GM21447 (cell line): ENCODE results near the gene STAM.

Experiments used
- ATAC-seq: cut with Tn5 transposase; IDR thresholded peaks from one replicate; pipeline ENCODE4 v1.9.1; 2021; ENCODE audit not compliant: unreplicated experiment

The STAM gene

GRCh38 chr10:17673471-17674061 is 29.6 kb downstream of the STAM start:
- ATAC-seq = no peak

GRCh38 chr10:17674566-17674965 is 30.6 kb downstream of the STAM start:
- ATAC-seq = no peak

GRCh38 chr10:17675638-17676037 is 31.7 kb downstream of the STAM start:
- no peak for ATAC-seq

GRCh38 chr10:17676919-17677318 is 33.0 kb downstream of the STAM start:
- no peak for ATAC-seq

GRCh38 chr10:17682236-17682946 is 38.4 kb downstream of the STAM start:
- ATAC-seq = no peak

GRCh38 chr10:17683541-17683940 is 39.6 kb downstream of the STAM start:
- no peak for ATAC-seq

GRCh38 chr10:17684537-17684936 is 40.6 kb downstream of the STAM start:
- peak; percentile 59 for ATAC-seq

- ATAC-seq = peak; percentile 76
Measured at GRCh38 chr10:17685233-17685840, 41.4 kb downstream of the STAM start.

- ATAC-seq = no peak
Measured at GRCh38 chr10:17687117-17687831, 43.3 kb downstream of the STAM start.

- no peak for ATAC-seq
Measured at GRCh38 chr10:17689137-17689536, 45.2 kb downstream of the STAM start.

- no peak for ATAC-seq
Measured at GRCh38 chr10:17693009-17693408, 49.1 kb downstream of the STAM start.

- no peak for ATAC-seq
Measured at GRCh38 chr10:17698696-17699095, 54.7 kb downstream of the STAM start.

- ATAC-seq = no peak
Measured at GRCh38 chr10:17701301-17701700, 57.4 kb downstream of the STAM start.

- ATAC-seq = no peak
Measured at GRCh38 chr10:17703706-17704105, 59.8 kb downstream of the STAM start.

GRCh38 chr10:17708821-17709220 is 64.9 kb downstream of the STAM start:
- no peak for ATAC-seq

GRCh38 chr10:17709492-17709891 is 65.5 kb downstream of the STAM start:
- ATAC-seq = no peak

- ATAC-seq = no peak
Measured at GRCh38 chr10:17710181-17710580, 66.2 kb downstream of the STAM start.

GRCh38 chr10:17712053-17712452 is 68.1 kb downstream of the STAM start:
- no peak for ATAC-seq

- ATAC-seq = no peak
Measured at GRCh38 chr10:17712717-17713471, 68.9 kb downstream of the STAM start.

- ATAC-seq = no peak
Measured at GRCh38 chr10:17713758-17714157, 69.8 kb downstream of the STAM start.

- ATAC-seq = no peak
Measured at GRCh38 chr10:17716161-17716560, 72.2 kb downstream of the STAM start.
